H1 (cell line): ENCODE data around the gene SLC7A8. TPM values are rescaled to one million over a fixed set of nuclear protein-coding genes. Genes with fewer than 3 reads are reported as not detected.

Source experiments
- EZH2 ChIP-seq: fragments of 200-600 bp; sonication (generic); IDR thresholded peaks from 2 replicates; pipeline ENCODE4 v1.7.1; 2012; ENCODE audit warnings: low read depth, mild to moderate bottlenecking, moderate library complexity, low read length, inconsistent platforms; ENCODE audit not compliant: severe bottlenecking
- GABPA ChIP-seq: IDR thresholded peaks from 2 replicates; pipeline ENCODE4 v1.6.1; 2011; ENCODE audit warnings: mild to moderate bottlenecking, low read length, moderate library complexity, borderline replicate concordance; ENCODE audit not compliant: insufficient read depth
- KDM5A ChIP-seq: fragments of 200-600 bp; IDR thresholded peaks from 2 replicates; pipeline ENCODE4 v1.7.1; 2012; ENCODE audit warnings: mild to moderate bottlenecking, low read length, inconsistent platforms, mixed read lengths
- NANOG ChIP-seq: IDR thresholded peaks from 2 replicates; pipeline ENCODE4 v1.6.1; 2011; ENCODE audit warnings: low read length, low read depth, mild to moderate bottlenecking, inconsistent platforms; ENCODE audit not compliant: insufficient read depth, poor library complexity, severe bottlenecking
- TAF1 ChIP-seq: IDR thresholded peaks from 2 replicates; pipeline ENCODE4 v1.6.1; 2011; ENCODE audit warnings: mild to moderate bottlenecking, low read depth, low read length
- polyA plus RNA-seq, 7 experiments: library from polyadenylated mRNA; depleted of rRNA in 3 of 7; stranded (reverse) in 5 of 7; unstranded in 2 of 7; fragments of >200 nt in 5 of 7; fragments of 200-250 nt in 2 of 7; gene quantifications; 1 replicate in 5 of 7; 2 replicates in 1 of 7; 4 replicates in 1 of 7; pipeline versions ENCODE4 v1.2.1 to v1.2.3, GENCODE V29; 2011 to 2013; ENCODE audit warnings: missing spikeins in 2 of 7, mixed read lengths in 2 of 7
- total RNA-seq: library from RNA; stranded (reverse); fragmentation: NEBNext Ultra II Directional; extraction: Animal tissue kit (Norgen Biotek cat#: 25700); gene quantifications from 2 replicates; pipeline ENCODE4 v1.2.1, GENCODE V29; 2021

SLC7A8 gene
- total and polyA plus RNA-seq, 2 of the 8 experiments (the other 6 are each of a cell fraction or from before 2014, with no cell fraction given), result 182 to 204 TPM

- TF ChIP-seq EZH2, result no peak
- no peak for TF ChIP-seq TAF1
- no peak for TF ChIP-seq NANOG
- TF ChIP-seq GABPA, result no peak
- no peak for TF ChIP-seq KDM5A
These were observed 91.9 kb downstream of the SLC7A8 start (continued) for GRCh38 chr14:23091294-23092225.
